ENCODE results near the gene MPZL3.
A peak's percentile ranks its signal among the peaks of the same experiment; 100 is the strongest.

DNA sequence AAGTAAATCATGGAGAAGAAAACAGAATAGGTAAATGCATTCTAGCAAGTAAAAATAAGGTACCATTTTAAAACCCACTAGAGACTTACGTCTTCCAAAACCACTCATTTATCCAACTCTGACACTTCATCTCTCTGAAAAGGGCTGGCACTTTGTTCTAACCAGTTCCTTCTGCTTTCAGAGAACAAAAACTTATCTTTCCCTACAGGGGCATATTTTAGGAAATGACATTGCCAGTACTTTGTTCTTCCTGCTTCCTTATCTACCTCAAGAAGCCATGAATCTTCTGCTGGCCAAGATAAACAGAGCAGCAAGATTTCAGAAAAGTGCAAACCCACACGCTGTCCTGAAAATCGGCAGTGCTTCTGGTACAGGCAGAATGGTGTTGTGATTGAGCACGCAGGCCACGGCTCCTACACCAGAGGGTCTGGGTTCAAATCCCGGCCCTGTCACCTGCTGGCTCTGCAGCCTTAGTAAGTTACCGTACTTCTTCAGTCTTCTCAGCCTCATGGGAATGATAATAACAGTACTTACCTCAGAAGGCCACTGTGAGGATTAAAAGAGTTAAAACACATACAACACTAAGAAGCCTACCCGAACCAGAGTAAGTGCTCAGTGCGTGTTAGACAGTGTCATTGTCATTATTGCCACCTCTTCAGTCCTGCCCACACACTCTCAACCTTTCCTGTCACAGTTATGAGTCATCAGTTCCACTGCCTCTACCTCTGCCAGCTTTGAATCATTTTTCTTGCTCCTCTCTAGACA is 11.0 kb downstream of the MPZL3 start:
- TF ChIP-seq, protein P1, sequence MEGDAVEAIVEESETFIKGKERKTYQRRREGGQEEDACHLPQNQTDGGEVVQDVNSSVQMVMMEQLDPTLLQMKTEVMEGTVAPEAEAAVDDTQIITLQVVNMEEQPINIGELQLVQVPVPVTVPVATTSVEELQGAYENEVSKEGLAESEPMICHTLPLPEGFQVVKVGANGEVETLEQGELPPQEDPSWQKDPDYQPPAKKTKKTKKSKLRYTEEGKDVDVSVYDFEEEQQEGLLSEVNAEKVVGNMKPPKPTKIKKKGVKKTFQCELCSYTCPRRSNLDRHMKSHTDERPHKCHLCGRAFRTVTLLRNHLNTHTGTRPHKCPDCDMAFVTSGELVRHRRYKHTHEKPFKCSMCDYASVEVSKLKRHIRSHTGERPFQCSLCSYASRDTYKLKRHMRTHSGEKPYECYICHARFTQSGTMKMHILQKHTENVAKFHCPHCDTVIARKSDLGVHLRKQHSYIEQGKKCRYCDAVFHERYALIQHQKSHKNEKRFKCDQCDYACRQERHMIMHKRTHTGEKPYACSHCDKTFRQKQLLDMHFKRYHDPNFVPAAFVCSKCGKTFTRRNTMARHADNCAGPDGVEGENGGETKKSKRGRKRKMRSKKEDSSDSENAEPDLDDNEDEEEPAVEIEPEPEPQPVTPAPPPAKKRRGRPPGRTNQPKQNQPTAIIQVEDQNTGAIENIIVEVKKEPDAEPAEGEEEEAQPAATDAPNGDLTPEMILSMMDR (IDR thresholded peaks at IDR 0.05 in 2 of 3, conservative IDR thresholded peaks at IDR 0.05 in 1 of 3; ENCODE audit: borderline replicate concordance in 1 of 3, insufficient read depth in 1 of 3, low read depth in 2 of 3, low read length in 2 of 3), result no peak
- TF ChIP-seq POLR2A (IDR thresholded peaks at IDR 0.05; ENCODE audit: borderline replicate concordance, extremely low read depth, insufficient read depth, insufficient read length) (no peak), TCF7L2 (IDR thresholded peaks at IDR 0.05; ENCODE audit: borderline replicate concordance, extremely low read depth, insufficient read depth, insufficient read length) (no peak), RAD21 (IDR thresholded peaks at IDR 0.05; ENCODE audit: low read depth) (peak; percentile 44; the same call in 1 of the 2 replicates), EGR1 (IDR thresholded peaks at IDR 0.05; ENCODE audit: low read depth) (peak; percentile 95)
- TF ChIP-seq, protein P2, sequence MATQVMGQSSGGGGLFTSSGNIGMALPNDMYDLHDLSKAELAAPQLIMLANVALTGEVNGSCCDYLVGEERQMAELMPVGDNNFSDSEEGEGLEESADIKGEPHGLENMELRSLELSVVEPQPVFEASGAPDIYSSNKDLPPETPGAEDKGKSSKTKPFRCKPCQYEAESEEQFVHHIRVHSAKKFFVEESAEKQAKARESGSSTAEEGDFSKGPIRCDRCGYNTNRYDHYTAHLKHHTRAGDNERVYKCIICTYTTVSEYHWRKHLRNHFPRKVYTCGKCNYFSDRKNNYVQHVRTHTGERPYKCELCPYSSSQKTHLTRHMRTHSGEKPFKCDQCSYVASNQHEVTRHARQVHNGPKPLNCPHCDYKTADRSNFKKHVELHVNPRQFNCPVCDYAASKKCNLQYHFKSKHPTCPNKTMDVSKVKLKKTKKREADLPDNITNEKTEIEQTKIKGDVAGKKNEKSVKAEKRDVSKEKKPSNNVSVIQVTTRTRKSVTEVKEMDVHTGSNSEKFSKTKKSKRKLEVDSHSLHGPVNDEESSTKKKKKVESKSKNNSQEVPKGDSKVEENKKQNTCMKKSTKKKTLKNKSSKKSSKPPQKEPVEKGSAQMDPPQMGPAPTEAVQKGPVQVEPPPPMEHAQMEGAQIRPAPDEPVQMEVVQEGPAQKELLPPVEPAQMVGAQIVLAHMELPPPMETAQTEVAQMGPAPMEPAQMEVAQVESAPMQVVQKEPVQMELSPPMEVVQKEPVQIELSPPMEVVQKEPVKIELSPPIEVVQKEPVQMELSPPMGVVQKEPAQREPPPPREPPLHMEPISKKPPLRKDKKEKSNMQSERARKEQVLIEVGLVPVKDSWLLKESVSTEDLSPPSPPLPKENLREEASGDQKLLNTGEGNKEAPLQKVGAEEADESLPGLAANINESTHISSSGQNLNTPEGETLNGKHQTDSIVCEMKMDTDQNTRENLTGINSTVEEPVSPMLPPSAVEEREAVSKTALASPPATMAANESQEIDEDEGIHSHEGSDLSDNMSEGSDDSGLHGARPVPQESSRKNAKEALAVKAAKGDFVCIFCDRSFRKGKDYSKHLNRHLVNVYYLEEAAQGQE (IDR thresholded peaks at IDR 0.05; ENCODE audit: low read depth), result no peak
